Activated gamma-delta T cell treated with anti-CD3 and anti-CD28 coated beads, Interleukin-2, amount 50 U/mL, for 16 hours (primary cell): ENCODE measurements around the gene DHX32.
"Not testable (repeated sequence)": the region's sequence is repeated elsewhere in the genome, so short reads cannot be mapped to it uniquely, and the experiment has no call there.

Experiments used
- DNase-seq: peaks from one replicate; pipeline ENCODE4 v3.0.0-alpha.2; 2020; ENCODE audit warnings: low read depth

DHX32 gene, protein sequence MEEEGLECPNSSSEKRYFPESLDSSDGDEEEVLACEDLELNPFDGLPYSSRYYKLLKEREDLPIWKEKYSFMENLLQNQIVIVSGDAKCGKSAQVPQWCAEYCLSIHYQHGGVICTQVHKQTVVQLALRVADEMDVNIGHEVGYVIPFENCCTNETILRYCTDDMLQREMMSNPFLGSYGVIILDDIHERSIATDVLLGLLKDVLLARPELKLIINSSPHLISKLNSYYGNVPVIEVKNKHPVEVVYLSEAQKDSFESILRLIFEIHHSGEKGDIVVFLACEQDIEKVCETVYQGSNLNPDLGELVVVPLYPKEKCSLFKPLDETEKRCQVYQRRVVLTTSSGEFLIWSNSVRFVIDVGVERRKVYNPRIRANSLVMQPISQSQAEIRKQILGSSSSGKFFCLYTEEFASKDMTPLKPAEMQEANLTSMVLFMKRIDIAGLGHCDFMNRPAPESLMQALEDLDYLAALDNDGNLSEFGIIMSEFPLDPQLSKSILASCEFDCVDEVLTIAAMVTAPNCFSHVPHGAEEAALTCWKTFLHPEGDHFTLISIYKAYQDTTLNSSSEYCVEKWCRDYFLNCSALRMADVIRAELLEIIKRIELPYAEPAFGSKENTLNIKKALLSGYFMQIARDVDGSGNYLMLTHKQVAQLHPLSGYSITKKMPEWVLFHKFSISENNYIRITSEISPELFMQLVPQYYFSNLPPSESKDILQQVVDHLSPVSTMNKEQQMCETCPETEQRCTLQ

DNA sequence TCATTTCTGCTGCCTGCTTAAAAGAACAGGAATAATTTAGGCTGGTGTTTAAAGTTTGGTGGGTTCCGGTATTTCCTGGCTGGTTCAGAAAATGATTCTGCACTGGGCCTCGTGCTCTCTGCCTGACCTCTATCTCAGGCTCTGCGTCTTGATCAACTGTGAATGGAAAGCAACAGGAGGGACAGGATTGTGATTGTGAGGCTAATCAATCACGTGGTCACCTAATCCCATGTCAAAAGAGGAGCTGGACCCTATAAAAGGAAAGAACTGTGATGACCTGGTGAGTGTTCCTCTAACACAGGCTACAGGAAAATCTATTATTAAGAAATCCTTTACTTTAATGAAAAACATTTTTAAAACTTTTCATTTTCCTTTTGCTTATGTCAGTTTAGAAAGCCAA, at the start of gene DHX32:
TSS of gene DHX32 (minus strand) at position 101 of the 400 bp plus-strand sequence. CDS start 468 bp downstream, outside the sequence.
- no peak for DNase-seq

GRCh38 chr10:125929618-125930017, 48.5 kb upstream of the DHX32 start:
- DNase-seq, result no peak

DNA sequence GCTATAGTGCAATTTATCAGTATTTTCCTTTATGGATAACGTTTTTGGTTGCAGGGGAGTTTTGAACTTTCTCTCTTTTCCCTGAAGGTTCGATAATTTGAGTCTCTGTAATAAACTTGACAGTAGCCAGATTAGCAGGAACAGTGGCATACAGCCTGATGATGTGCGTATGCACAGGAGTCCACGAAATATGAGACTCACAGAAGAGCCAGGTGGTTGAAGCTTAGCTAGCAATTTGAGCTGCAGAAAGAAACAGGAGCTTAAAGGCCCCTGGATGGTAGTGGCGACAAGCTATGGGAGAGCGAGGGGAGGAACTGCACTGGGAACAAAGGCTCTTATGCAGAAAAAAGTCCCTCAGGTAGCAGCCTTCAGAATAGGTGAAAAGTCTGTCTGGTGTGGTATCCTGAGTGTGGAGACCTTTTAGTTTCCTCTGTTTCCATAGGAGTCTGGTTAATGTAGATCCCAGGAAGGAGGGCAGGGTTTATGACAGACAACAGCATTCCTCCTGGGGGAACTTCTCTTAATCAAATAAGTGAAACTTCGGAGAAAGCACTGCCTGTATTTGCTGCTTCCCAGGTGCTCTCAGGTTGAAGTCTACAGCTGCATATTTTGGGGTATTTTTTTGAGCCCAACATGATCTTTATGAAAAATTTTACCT, 48.0 kb upstream of the DHX32 start:
- DNase-seq, result no peak

DNA sequence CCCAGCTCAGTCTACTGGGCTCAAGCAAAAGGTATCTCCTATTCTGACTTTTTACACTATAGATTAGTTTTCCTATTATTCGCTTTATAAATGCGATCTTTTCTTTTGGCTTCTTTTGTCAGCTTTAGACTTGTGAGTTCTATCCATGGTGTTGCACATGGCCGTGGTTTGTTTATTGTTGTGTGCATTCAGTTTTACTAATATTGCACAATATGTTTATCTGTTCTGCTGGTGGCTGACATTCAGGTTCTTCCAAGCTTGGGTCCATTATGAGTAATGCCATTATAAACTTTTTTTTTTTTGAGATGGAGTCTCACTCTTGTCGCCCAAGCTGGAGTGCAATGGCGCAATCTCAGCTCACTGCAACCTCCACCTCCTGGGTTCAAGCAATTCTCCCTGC, 46.2 kb upstream of the DHX32 start:
- DNase-seq, result not testable (repeated sequence)

- DNase-seq, result no peak
Measured at GRCh38 chr10:125926247-125926646, 45.2 kb upstream of the DHX32 start.

DNA sequence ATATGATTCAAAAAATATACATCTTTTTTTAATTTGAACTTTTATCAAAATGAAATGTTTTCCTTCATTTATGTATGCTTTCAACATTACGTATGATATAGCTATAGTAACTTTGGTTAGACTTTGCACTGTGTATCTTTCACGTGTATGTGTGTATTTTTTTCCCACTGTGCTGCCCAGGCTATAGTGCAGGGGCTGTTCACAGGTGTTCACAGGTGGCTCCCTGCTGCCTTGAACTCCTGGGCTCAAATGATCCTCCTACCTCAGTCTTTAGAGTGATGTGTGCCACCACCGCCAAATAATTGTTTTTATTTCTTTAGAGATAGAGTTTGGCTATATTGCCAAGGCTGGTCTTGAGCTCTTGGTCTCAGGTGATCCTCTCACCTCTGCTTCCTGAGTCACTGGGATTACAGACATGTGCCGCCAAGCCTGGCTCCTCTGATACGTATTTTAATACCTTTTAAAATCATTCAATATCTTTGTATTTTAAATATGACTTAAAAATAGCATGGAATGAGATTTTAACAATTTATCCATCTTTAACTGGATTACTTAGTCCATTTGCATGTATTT, 44.3 kb upstream of the DHX32 start:
- no peak for DNase-seq

DNA sequence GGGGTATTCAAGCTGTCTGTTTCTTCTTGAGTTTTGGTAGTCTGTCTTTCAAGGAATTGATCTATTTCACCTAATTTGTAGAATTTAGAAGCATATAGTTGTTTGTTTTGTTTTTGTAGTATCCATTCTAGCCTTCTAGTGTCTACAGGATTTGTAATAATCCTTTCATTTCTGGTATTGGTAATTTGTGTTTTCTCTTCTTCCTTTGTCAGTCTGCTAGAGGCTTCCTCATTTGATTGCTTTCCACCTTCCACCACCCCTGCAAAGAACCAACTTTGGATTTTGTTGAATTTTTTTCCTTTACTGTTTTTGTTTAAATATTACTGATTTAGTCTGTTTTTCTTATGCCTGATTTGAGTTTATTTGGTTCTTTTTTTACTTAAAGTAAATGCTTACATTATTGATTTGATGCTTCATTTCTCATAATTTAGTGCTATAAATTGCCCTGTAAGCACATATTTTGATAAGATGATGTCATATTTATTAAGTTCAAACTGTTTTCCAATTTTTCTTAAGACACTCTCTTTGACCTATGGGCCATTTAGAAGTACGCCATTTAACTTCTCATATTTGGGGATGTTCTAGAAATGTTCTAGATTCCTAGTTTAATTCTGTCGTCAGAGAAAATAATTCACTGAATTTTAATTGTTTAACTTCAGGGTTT, 40.7 kb upstream of the DHX32 start:
- DNase-seq, result not testable (repeated sequence)

- not testable (repeated sequence) for DNase-seq
Measured at GRCh38 chr10:125917704-125918361, 36.7 kb upstream of the DHX32 start.

- no peak for DNase-seq
Measured at GRCh38 chr10:125916977-125917376, 35.9 kb upstream of the DHX32 start.

GRCh38 chr10:125913277-125913676, 32.2 kb upstream of the DHX32 start:
- not testable (repeated sequence) for DNase-seq

- no peak for DNase-seq
Measured at GRCh38 chr10:125911990-125912389, 30.9 kb upstream of the DHX32 start.

- DNase-seq, result no peak
Measured at GRCh38 chr10:125911145-125911544, 30.1 kb upstream of the DHX32 start.

DNA sequence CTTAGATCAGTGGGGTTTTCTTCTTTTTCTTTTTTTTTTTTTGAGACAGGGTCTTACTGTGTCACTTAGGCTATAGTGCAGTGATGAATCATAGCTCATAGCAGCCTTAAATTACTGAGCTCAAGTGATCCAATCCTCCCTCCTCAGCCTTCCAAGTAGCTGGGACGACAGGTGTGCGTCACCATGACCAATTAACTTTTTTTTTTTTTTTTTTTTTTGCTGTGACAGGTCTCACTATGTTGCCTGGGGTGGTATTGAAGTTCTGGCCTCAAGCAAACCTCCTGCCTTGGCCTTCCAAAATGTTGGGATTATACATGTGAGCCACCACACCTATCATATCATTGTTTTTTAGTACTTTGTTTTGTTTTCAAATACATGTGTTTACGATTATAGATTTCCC, 28.4 kb upstream of the DHX32 start:
- not testable (repeated sequence) for DNase-seq

GRCh38 chr10:125908813-125909212, 27.7 kb upstream of the DHX32 start:
- not testable (repeated sequence) for DNase-seq

- DNase-seq, result not testable (repeated sequence)
Measured at GRCh38 chr10:125907598-125907997, 26.5 kb upstream of the DHX32 start.

GRCh38 chr10:125905069-125905994, 24.2 kb upstream of the DHX32 start:
- not testable (repeated sequence) for DNase-seq

DNA sequence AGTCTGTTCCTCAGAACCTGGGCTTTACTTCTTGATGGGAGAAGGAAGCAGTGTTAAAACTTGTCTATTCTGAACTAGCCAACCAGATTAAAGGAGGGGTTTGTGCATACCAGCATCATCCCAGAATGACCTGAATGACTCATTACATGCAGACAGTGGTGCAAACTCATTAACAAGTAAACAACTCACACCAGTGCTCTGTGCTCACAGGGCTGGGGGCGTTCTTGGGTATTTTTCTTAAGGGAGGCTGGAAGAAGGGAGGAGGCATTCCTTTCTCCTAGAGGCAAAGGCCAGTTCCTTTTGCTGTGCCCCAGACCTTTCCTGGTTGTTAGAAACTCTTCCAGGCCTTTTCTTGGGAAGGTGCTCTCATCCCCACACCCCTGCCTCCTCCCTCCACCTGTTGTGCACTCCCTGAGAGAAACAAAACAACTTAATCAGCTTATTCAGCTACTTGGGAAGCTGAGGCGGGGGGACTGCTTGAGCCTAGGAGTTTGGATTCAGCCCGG, 22.1 kb upstream of the DHX32 start:
- not testable (repeated sequence) for DNase-seq

- not testable (repeated sequence) for DNase-seq
Measured at GRCh38 chr10:125900963-125901362, 19.9 kb upstream of the DHX32 start.

GRCh38 chr10:125897317-125897716, 16.2 kb upstream of the DHX32 start:
- not testable (repeated sequence) for DNase-seq
